ENCODE data around the gene DHX30.
"Not testable (repeated sequence)": the region's sequence is repeated elsewhere in the genome, so short reads cannot be mapped to it uniquely, and the experiment has no call there.

The DHX30 gene

DNA sequence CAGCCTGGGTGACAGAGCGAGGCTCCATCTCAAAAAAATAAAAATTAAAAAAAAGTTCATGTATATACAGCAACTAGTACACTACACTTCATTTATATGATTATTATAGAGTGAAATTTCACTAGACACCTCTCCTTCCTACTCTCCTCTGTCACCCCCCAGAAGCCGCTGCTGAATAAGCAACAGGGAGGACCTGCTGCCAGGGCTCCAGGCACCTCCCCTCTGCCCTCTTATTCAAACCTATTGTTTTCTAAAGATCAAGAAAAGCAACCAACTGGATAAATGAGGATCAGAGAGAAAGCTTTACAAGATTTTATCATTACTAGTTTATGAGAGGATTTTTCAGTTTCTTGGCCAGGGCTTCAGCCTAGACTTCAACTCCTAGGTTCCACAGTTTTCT is 71.5 kb downstream of the DHX30 start:
- in situ Hi-C loops (cut with MboI; ENCODE audit: low sequenced_read_pairs): no loop called here

DNA sequence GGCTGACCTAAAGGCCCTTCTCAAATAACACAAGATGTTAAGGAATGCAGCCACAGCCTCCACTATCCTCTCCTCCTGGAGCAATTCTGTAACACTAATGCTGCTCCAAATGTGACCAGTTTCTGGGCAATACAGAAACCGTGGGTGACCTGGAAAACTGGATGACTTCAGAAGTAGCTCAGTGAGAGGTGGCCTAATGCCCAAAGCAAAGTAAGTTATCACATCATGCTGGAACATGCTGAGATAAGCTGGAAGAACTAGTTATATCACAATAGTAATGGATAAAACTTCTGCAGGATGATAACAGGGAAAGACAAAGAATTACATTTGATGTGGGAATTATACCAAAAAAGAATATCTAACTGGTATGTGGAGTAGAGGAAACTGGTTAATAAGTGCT is 72.0 kb downstream of the DHX30 start:
- in situ Hi-C loops (cut with MboI; ENCODE audit: low sequenced_read_pairs): no loop called here

DNA sequence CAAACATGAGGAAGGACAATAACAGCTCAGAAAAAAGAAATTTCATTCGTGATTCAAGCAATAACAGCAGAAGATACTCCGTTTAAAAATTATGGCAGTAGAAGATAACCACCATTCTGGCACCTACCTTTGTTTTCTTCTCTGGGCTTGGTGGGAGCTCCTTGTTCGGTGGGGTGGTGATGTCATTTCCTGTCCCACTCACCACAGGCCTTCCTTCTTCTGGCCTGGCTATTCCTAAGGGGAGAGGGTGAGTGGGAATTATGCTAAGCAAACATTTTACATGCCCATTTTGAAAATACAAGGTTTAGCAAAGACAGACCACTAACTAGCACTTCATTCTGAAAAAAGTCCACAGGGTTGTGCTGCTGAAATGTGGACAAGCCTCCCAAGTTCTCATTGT is 74.4 kb downstream of the DHX30 start:
- in situ Hi-C loops (cut with MboI; ENCODE audit: low sequenced_read_pairs): no loop called here

DNA sequence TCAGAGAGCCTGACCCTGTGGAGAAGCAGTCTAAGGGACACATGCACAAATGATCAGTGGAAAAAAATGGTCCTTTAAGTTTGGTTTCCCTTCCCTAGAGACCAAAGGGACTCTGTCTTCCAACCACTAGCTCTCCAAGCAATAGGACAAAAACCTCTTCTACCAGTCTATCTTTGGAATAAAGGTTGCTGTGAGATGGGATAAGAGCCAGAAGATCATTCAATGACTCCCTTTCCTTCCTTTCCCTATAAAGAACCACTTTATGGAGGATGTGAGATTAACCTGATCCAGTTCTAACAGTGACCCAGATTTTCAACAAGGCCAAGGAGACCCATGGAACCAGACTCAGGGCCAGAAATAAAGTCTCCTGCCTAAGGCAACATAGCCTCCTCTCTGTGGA is 74.8 kb downstream of the DHX30 start:
- in situ Hi-C loops (cut with MboI; ENCODE audit: low sequenced_read_pairs): no loop called here

- in situ Hi-C loops (cut with MboI; ENCODE audit: low sequenced_read_pairs): no loop called here
Observed at GRCh38 chr3:47882338-47882737, 79.4 kb downstream of the DHX30 start.

DNA sequence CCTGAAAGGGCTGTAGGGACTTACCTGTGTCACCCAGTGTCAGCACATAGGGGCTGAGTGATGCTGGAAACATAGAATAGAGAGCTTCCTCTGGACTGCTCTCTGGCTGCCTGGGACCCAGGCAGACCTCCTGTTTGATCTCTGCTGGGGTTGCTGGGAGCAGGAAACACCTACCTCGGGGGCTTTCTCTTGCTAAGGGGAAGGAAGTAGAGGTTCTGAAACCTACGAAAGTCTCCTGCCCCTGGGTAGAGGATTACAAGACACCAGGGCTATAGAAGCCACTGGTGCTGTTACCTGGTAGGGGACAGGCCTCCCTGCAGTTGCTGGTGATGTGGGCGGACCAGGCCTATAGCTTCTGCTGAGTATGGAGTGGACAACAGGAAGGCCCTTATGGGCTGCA is 81.7 kb downstream of the DHX30 start:
- in situ Hi-C loops (cut with MboI; ENCODE audit: low sequenced_read_pairs): no loop called here

DNA sequence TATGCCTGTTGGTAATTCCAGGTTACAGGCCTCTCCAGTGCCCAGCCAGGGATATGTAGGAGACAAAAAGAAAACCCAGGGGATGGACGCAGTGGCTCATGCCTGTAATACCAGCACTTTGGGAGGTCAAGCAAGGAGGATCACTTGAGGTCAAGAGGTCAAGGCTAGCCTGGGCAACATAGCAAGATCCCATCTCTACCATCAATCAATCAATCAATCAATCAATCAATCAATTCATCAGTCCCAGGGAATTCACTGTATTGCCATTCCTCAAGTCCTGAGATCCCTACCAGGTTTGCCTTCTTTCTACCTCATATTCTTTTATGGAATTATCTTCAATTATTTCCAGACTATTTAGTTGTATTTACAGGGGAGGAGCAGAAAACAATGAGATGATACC is 82.2 kb downstream of the DHX30 start:
- in situ Hi-C loops (cut with MboI; ENCODE audit: low sequenced_read_pairs): no loop called here

GRCh38 chr3:47887991-47888390 is 85.1 kb downstream of the DHX30 start:
- in situ Hi-C loops (cut with MboI; ENCODE audit: low sequenced_read_pairs): not testable (repeated sequence)

DNA sequence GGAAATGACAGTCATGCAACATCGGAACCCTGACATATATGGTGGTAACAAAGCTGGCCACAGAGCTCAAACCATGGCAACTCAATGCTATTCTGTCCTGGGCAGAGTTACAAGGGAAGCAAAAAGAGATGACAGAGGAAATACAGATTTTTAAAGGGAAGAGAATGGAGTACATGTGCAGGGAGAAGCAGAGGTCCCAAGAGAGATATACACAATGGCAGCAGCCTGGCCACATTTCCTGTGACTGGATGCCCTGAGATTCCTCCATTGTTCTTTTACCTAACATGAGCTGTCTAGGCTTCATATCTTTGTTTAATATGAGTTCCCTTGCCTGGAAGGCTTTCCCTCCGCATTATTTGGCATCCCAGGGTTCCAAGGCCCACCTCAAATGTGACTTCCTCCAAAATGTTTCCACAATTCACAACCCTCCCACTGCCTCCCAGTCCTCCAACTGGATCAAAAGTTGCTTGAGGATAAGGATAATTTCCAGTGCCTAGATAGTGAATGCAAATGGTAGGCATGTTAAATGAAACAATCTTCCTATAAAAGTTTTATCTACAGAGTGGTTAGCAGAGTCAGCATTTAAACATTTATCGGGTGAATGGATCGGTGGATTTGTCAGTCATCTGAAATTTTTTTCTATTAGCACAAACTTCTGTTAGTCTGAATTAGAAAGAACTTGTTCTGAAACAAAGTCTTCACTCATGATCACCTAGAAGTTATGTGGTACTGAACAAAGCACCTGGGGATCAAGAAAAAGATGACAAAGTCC is 86.2 kb downstream of the DHX30 start:
- in situ Hi-C loops (cut with MboI; ENCODE audit: low sequenced_read_pairs): no loop called here

DNA sequence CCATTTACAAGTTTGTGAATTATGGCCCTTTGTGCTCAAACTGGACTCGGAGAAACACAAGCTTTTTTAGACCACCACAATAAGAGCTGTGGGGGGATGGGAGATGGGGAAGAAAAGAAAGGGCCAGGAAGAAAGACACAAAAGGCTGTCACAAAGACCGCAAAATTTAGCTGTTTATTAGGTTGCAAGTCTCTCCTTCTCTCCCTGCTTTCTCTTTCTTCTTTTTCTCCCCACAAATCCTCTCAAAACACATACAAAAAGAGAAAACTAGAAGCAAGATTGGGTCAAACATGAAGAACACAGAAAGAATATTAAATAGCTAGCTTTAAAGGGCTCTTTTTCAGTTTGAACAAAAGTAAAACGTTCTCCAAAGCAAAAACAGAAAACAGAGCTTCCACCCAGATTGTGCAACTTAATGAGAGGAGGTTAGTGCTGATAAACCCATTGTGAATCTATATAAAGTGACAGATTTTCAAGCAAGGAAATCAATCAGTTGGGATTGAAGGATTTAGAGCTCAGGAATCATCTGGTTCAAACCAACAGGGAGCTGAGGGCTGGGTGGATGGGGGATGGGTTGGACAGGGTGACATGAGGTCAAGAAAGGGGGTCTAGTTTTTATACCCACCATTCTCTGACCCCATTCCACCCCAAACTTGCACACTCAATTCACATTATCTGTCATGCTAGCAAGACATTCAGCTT is 87.3 kb downstream of the DHX30 start:
- in situ Hi-C loops (cut with MboI; ENCODE audit: low sequenced_read_pairs): no loop called here

DNA sequence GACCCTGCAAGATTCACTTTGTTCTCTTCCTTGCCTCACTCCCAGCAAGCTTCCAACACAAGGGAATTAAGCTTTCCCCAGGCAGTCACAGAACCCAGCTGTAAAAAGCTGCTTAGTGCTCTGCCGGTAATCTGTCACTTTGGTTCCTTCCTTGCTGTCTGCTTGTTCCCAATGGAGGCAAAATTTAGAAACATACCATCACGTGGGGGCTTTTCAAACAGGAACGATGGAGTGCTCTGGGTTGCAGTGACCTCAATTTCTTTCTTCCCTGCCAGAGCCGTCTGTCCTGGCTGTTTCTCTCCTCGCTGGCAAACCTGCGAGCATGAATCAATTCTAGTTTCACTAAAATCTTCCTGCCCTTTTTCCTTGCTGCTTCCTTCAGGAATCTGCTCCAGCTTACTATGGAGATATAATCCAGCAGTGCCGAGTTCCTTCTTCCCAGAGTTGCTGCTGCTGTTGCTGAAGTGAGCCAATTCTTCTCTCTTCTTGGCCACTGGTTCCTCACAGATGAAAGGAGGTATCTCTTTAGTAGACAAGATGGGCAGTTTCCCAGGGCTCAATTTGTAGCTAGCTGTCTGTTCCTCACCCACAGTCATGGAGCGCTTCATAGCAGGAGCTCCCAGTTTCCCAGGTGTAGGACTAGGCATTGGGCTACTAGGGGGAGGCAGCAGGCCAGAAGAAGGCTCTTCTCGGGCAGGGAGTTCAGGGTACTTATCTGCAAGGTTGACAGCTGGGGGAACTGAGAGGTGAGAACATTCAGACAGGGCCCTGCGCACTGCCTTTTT is 88.1 kb downstream of the DHX30 start:
- in situ Hi-C loops (cut with MboI; ENCODE audit: low sequenced_read_pairs): no loop called here

GRCh38 chr3:47891613-47892005 is 88.7 kb downstream of the DHX30 start:
- in situ Hi-C loops (cut with MboI; ENCODE audit: low sequenced_read_pairs): no loop called here

DNA sequence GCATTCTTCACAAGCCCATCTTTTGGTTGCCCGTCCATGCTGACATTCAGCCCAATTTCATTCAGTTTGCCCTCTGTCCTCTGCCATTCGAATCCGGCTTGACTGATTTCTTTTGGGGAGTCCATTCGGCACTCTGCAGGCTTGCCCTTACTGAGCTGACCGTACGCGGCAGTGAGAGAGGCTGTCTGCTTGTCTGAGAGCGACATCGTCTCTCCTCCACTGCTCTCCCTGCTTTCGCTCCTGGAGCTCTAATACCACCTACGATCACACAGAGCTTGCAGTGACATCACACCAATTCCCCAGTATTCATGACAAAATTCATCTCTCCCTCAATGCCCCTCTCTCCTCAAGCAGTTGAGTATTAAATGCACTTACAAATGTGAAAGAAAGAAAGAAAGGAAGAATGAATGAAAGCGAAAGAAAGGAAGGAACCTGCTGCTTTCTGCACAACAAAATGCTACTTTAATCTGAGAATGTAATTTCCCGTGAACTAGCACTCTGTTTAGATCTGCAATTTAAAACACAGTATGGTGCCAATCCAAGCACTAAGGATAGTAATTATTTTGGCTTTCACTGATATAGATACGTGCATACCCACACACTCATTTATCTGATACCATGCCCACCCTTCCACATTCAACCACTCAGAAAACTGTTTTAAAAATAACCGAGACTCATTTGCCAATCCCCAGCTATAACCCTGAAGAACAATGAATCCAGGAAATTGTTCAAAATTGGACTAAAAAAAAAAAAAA is 89.5 kb downstream of the DHX30 start:
- in situ Hi-C loops (cut with MboI; ENCODE audit: low sequenced_read_pairs): no loop called here

- in situ Hi-C loops (cut with MboI; ENCODE audit: low sequenced_read_pairs): no loop called here
Observed at GRCh38 chr3:47895241-47895640, 92.3 kb downstream of the DHX30 start.

DNA sequence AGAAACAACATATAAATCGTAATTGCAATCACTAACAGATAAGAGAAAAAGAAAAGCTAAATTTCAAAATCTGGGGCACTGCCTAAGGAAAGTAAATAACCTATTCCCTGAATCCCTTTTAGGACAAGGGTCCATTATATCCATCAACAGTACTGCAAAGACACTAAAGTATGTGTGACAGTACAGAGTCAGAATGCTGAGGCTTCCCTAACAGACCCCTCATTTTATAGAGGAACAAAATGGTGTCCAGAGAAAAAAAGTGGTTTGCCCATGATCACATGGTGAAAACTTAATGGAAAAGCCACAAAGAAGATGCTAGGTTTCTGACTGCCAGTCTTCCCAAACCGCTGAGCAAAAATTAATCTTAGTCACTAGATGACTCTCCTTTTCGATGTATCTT is 93.8 kb downstream of the DHX30 start:
- in situ Hi-C loops (cut with MboI; ENCODE audit: low sequenced_read_pairs): no loop called here

- in situ Hi-C loops (cut with MboI; ENCODE audit: low sequenced_read_pairs): no loop called here
Observed at GRCh38 chr3:47897954-47898353, 95.0 kb downstream of the DHX30 start.

GRCh38 chr3:47899495-47900108 is 96.7 kb downstream of the DHX30 start:
- in situ Hi-C loops (cut with MboI; ENCODE audit: low sequenced_read_pairs): no loop called here

Measured in HL-60/S4 treated with retinoic acid at 250 ng/mL for 4 days and 3 days (cell line).